RWPE2 (cell line): ENCODE results near the gene FANCC.

ENCODE experiments used
- ATAC-seq: fragments of 200-7000 bp; cut with Tn5 transposase; 3 replicates; pipeline ENCODE4 v1.9.1; 2021; ENCODE audit warnings: low read depth
- DNase-seq: peaks from one replicate; pipeline ENCODE4 v3.0.0-alpha.2; 2020; ENCODE audit warnings: low spot score
- H3K27ac ChIP-seq: fragments of 450-650 bp; 2 replicates; pipeline ENCODE4 v1.5.1; 2017; ENCODE audit warnings: mild to moderate bottlenecking; ENCODE audit not compliant: poor library complexity, severe bottlenecking
- H3K27me3 ChIP-seq: fragments of 250-450 bp; sonication (Bioruptor Pico); 2 replicates; pipeline ENCODE4 v1.5.1; 2021; ENCODE audit warnings: mild to moderate bottlenecking, moderate library complexity; ENCODE audit not compliant: insufficient read depth, poor library complexity, severe bottlenecking
- H3K36me3 ChIP-seq: fragments of 250-450 bp; sonication (Bioruptor Pico); 2 replicates; pipeline ENCODE4 v1.5.1; 2020; ENCODE audit warnings: low read depth, mild to moderate bottlenecking, moderate library complexity
- H3K4me1 ChIP-seq: fragments of 250-450 bp; sonication (Bioruptor Pico); 2 replicates; pipeline ENCODE4 v1.5.1; 2021; ENCODE audit warnings: mild to moderate bottlenecking, moderate library complexity; ENCODE audit not compliant: insufficient read depth, poor library complexity, severe bottlenecking
- H3K4me3 ChIP-seq: fragments of 250-450 bp; sonication (Bioruptor Pico); 2 replicates; pipeline ENCODE4 v1.5.1; 2021; ENCODE audit warnings: mild to moderate bottlenecking, moderate library complexity; ENCODE audit not compliant: severe bottlenecking
- H3K9me3 ChIP-seq: fragments of 250-450 bp; sonication (Bioruptor Pico); 2 replicates; pipeline ENCODE4 v1.5.1; 2021; ENCODE audit warnings: mild to moderate bottlenecking, moderate library complexity; ENCODE audit not compliant: severe bottlenecking
- TF ChIP-seq, protein P1 (sequence below): fragments of 450-650 bp; IDR thresholded peaks from one replicate; pipeline ENCODE4 v1.5.1; 2017; ENCODE audit warnings: mild to moderate bottlenecking, moderate library complexity; ENCODE audit not compliant: poor library complexity, severe bottlenecking

Gene FANCC

DNA sequence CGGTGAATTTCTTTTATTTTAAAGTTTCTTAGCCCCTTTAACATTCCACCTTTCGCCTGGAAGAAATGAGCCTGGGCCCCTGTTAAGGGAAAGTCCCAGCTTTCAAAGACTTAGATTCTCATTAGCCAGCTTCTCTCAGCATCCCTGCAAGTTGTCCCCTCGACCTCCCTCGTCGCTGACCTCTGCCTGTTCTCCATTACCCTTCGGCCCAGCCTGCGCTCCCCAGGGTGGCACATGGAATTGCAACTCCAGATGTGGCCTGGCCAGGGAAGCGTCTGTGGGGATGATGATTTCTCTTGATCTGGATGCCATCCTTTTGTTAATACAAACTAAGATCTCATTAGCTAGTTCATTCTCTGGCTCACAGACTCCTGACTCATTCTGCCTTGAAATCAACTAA, 43.4 kb upstream of the FANCC start:
- Histone ChIP-seq H3K4me3 (no peak overlapping the region), H3K27me3 (no peaks in the 10 kb centered on the region), H3K9me3 (no peaks in the 10 kb centered on the region), H3K27ac (no peak overlapping the region), H3K36me3 (no peaks in the 10 kb centered on the region), H3K4me1 (no peaks in the 10 kb centered on the region)
- DNase-seq = no peak
- TF ChIP-seq, protein P1, sequence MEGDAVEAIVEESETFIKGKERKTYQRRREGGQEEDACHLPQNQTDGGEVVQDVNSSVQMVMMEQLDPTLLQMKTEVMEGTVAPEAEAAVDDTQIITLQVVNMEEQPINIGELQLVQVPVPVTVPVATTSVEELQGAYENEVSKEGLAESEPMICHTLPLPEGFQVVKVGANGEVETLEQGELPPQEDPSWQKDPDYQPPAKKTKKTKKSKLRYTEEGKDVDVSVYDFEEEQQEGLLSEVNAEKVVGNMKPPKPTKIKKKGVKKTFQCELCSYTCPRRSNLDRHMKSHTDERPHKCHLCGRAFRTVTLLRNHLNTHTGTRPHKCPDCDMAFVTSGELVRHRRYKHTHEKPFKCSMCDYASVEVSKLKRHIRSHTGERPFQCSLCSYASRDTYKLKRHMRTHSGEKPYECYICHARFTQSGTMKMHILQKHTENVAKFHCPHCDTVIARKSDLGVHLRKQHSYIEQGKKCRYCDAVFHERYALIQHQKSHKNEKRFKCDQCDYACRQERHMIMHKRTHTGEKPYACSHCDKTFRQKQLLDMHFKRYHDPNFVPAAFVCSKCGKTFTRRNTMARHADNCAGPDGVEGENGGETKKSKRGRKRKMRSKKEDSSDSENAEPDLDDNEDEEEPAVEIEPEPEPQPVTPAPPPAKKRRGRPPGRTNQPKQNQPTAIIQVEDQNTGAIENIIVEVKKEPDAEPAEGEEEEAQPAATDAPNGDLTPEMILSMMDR = no peak
- no peak for ATAC-seq

- H3K27ac ChIP-seq = no peak overlapping the region
- ATAC-seq (no peak), DNase-seq (no peak)
- H3K36me3 ChIP-seq = no peaks in the 10 kb centered on the region
- H3K4me1 ChIP-seq = no peaks in the 10 kb centered on the region
- TF ChIP-seq, protein P1 = no peak
- H3K9me3 ChIP-seq = no peaks in the 10 kb centered on the region
- H3K4me3 ChIP-seq = no peak overlapping the region
- H3K27me3 ChIP-seq = no peaks in the 10 kb centered on the region
These were observed 39.8 kb upstream of the FANCC start for GRCh38 chr9:95357316-95357715.

DNA sequence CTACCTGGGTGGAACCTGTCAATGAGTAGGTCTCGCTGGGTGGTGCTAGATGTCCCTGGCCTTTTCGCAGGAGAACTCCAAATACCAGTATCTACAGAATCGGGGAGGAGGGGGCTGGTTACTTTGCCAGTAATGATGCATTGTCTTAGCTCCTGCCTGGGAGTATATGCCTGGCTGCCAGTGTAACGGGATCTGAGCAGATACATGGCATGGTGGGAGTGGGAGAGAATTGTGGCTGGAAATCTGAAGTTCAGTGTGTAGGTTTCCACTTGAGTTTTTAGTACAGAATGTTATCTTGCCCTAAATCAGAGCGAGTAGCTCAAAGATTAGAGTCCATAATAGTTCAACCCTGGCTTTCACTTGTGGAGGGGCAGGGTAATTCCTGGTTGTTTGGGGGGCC, 38.0 kb upstream of the FANCC start:
- TF ChIP-seq, protein P1 = no peak
- H3K4me1 ChIP-seq = no peaks in the 10 kb centered on the region
- no peak overlapping the region for H3K4me3 ChIP-seq
- no peak for ATAC-seq
- no peak for DNase-seq
- no peaks in the 10 kb centered on the region for H3K27me3 ChIP-seq
- H3K27ac ChIP-seq = no peak overlapping the region
- H3K9me3 ChIP-seq = no peaks in the 10 kb centered on the region
- no peaks in the 10 kb centered on the region for H3K36me3 ChIP-seq

DNA sequence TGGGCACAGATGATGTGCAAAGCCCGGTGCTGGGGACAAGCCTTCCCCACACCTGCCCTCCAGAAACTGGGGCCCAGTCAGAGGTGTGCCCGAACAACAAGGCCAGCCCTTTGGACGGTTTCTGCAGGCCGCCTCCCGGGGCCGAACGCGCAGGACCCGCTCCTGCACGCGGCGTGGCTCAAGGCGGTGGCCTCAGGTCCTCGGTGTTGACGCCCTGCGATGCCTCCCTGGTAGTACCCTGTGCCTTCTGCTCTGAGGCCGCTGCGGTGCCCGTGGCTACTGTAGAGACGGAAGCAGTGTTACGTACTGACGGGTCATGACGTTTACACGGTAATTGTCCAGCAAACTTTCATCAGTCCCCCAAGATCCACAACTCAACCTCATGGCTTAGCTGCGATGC, 33.5 kb upstream of the FANCC start:
- Histone ChIP-seq H3K27ac (no peak overlapping the region), H3K4me1 (no peaks in the 10 kb centered on the region), H3K27me3 (peaks cover 16% of the 10 kb centered on the region), H3K4me3 (no peak overlapping the region), H3K9me3 (no peaks in the 10 kb centered on the region), H3K36me3 (no peaks in the 10 kb centered on the region)
- ATAC-seq = no peak
- TF ChIP-seq, protein P1 = no peak
- DNase-seq = no peak

DNA sequence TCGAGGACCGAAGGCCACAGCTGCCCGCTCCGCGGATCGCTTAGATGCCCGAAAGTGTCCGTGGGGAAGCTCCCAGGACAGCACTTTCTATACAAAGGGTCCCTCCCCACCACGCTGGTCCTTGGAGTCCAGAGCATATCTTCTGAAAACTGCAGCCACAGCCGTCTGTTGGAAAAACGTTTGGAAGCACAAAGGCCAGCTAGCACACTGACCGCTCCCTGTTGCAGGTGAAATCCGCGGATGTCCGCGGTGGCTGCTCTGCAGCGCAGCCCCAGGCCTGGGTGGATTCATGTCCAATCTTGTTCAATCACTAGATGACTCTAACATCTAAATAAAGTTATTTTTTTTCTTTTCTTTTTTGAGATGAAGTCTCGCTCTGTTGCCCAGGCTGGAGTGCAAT, 32.8 kb upstream of the FANCC start:
- no peaks in the 10 kb centered on the region for H3K36me3 ChIP-seq
- DNase-seq (no peak), ATAC-seq (no peak)
- no peak overlapping the region for H3K27ac ChIP-seq
- H3K4me3 ChIP-seq = no peak overlapping the region
- TF ChIP-seq, protein P1 = no peak
- H3K27me3 ChIP-seq = peaks cover 16% of the 10 kb centered on the region
- H3K9me3 ChIP-seq = no peaks in the 10 kb centered on the region
- no peaks in the 10 kb centered on the region for H3K4me1 ChIP-seq
